ENCODE data around the gene CLCF1. TPM values are rescaled to one million over a fixed set of nuclear protein-coding genes. Genes with fewer than 3 reads are reported as not detected.

CLCF1 gene
- total RNA-seq, 1 donor: 6.9 TPM

GRCh38 chr11:67416416-67417335 lies 43.3 kb upstream of the CLCF1 start:
- Histone ChIP-seq H3K4me3 (ENCODE audit: insufficient read depth, low read length) (no peak overlapping the region), H3K4me1 (ENCODE audit: insufficient read depth, low read length) (peaks cover 3% of the 10 kb centered on the region), H3K27ac (ENCODE audit: low read depth, low read length) (no peak overlapping the region), H3K27me3 (ENCODE audit: insufficient read depth, low read length) (peaks cover 23% of the 10 kb centered on the region), H2AFZ (ENCODE audit: low read length) (no peak overlapping the region), H3K4me2 (ENCODE audit: insufficient read depth, low read length) (no peak overlapping the region), H4K20me1 (ENCODE audit: insufficient read depth, low read length) (peaks cover 5% of the 10 kb centered on the region), H3K9me3 (ENCODE audit: low read depth, low read length) (no peaks in the 10 kb centered on the region), H3K79me2 (ENCODE audit: insufficient read depth, low read length) (no peaks in the 10 kb centered on the region), H3K36me3 (ENCODE audit: insufficient read depth, low read length) (no peaks in the 10 kb centered on the region)
- TF ChIP-seq, protein P1, sequence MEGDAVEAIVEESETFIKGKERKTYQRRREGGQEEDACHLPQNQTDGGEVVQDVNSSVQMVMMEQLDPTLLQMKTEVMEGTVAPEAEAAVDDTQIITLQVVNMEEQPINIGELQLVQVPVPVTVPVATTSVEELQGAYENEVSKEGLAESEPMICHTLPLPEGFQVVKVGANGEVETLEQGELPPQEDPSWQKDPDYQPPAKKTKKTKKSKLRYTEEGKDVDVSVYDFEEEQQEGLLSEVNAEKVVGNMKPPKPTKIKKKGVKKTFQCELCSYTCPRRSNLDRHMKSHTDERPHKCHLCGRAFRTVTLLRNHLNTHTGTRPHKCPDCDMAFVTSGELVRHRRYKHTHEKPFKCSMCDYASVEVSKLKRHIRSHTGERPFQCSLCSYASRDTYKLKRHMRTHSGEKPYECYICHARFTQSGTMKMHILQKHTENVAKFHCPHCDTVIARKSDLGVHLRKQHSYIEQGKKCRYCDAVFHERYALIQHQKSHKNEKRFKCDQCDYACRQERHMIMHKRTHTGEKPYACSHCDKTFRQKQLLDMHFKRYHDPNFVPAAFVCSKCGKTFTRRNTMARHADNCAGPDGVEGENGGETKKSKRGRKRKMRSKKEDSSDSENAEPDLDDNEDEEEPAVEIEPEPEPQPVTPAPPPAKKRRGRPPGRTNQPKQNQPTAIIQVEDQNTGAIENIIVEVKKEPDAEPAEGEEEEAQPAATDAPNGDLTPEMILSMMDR (IDR thresholded peaks at IDR 0.05; ENCODE audit: extremely low read depth, low read depth, low read length): no peak
- DNase-seq (ENCODE audit: insufficient read length, low spot score, missing footprints): no peak

DNA sequence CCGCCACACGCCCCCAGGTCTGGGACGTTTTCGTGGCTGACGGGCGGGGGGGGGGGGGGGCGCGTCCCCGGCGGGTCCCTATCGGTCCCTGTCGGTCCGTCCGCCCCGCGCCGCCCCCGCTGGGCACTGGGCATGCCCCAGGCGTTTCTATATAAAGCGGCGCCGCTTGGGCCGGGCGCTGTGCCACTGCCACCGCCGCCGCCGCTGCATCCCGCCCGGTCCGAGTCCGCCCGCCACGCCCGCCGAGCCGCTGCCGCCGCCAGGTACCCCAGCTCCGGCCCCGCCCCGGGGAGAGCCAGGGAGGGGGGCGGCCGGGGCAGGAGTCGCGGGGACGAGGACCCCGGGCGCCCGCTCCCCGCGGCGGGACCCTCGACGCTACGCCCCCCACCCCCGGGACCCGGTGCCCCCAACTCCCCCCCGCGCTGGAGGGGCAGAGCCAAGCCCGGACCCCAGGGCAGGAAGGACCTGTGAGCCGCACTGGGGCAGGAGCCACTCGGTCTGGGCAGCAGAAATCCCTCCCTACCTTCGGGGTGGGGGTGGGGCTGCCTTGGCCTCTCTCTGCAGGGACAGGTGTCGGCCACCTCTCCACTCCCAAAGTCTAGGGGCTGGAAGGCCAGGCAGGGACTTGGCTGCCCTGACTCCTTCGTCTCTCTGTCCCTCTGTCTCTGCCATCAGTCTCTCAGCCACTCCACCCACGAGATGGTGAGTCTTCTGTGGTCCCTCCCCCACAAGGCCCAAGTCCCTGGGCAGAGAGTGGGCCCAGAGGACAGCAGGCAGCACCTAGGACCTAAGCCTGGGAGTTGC lies 42.3 kb upstream of the CLCF1 start, which contains the start of gene CARNS1:
Gene CARNS1, plus strand, starts transcription at position 178 of the 804 bp plus-strand sequence. Its CDS starts 522 bp downstream, at position 700.
- Histone ChIP-seq H3K27ac (ENCODE audit: low read depth, low read length) (no peak within 1 kb of the TSS), H3K4me2 (ENCODE audit: insufficient read depth, low read length) (peak within 1 kb of the TSS; percentile 58)

GRCh38 chr11:67413266-67413849 lies 40.0 kb upstream of the CLCF1 start:
- Histone ChIP-seq H3K36me3 (ENCODE audit: insufficient read depth, low read length) (no peaks in the 10 kb centered on the region), H4K20me1 (ENCODE audit: insufficient read depth, low read length) (peaks cover 5% of the 10 kb centered on the region), H3K27ac (ENCODE audit: low read depth, low read length) (no peak overlapping the region), H3K9me3 (ENCODE audit: low read depth, low read length) (no peaks in the 10 kb centered on the region), H3K4me2 (ENCODE audit: insufficient read depth, low read length) (no peak overlapping the region), H3K79me2 (ENCODE audit: insufficient read depth, low read length) (no peaks in the 10 kb centered on the region), H3K4me1 (ENCODE audit: insufficient read depth, low read length) (peaks cover 3% of the 10 kb centered on the region), H2AFZ (ENCODE audit: low read length) (no peak overlapping the region), H3K27me3 (ENCODE audit: insufficient read depth, low read length) (peaks cover 56% of the 10 kb centered on the region), H3K4me3 (ENCODE audit: insufficient read depth, low read length) (no peak overlapping the region)
- DNase-seq (ENCODE audit: insufficient read length, low spot score, missing footprints): no peak
- TF ChIP-seq, protein P1 (IDR thresholded peaks at IDR 0.05; ENCODE audit: extremely low read depth, low read depth, low read length): no peak

More for the DNA sequence above, 42.3 kb upstream of the CLCF1 start, which contains the start of gene CARNS1:
- Histone ChIP-seq H3K36me3 (ENCODE audit: insufficient read depth, low read length) (no peaks in the 10 kb centered on the region), H3K9me3 (ENCODE audit: low read depth, low read length) (no peaks in the 10 kb centered on the region), H3K79me2 (ENCODE audit: insufficient read depth, low read length) (no peaks in the 10 kb centered on the region), H3K4me1 (ENCODE audit: insufficient read depth, low read length) (peaks cover 3% of the 10 kb centered on the region), H3K27me3 (ENCODE audit: insufficient read depth, low read length) (peaks cover 33% of the 10 kb centered on the region), H3K4me3 (ENCODE audit: insufficient read depth, low read length) (peak within 1 kb of the TSS; percentile 48), H2AFZ (ENCODE audit: low read length) (peak within 1 kb of the TSS; percentile 37), H4K20me1 (ENCODE audit: insufficient read depth, low read length) (peaks cover 5% of the 10 kb centered on the region)
- DNase-seq (ENCODE audit: insufficient read length, low spot score, missing footprints): no peak
- TF ChIP-seq, protein P1 (IDR thresholded peaks at IDR 0.05; ENCODE audit: extremely low read depth, low read depth, low read length): no peak

Data from osteoblast (primary cell).